ENCODE measurements around the gene TSPOAP1.

TSPOAP1 gene

DNA sequence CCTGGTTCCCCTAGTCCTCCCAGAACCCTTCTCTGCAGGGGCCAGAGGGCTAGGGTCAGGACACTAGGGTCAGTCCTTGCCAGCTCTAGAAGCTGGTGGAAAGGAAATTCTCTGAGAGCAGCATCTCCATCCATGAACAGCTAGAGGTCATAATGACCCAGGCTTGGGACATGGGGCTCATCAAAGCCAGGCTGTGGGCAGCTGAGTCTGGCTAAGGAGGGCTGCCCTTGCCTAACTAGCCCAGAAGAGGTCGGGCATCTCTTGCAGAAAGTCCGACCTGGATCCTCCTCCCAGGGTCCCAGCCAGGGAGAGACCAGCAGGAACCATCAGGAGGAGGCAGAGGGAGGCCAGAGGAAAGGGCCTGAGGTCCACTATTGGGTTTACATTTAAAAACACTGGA is 52.2 kb downstream of the TSPOAP1 start:
- TF ChIP-seq CTCF (IDR thresholded peaks at IDR 0.05; ENCODE audit: control extremely low read depth, extremely low read depth, low read depth, missing control alignments): no peak
- ChIA-PET POLR2A (no interaction called here), CTCF (interaction anchor here (1.5 to 2.9 kb wide), 4 partner anchors 8 to 76 kb away, joined by 3 to 12 read pairs (median 8); no protein-coding TSS in a partner anchor)
- DNase-seq (ENCODE audit: extremely low spot score): peak; percentile 14

GRCh38 chr17:58275417-58275816 is 53.2 kb downstream of the TSPOAP1 start:
- no peak for TF ChIP-seq CTCF (IDR thresholded peaks at IDR 0.05; ENCODE audit: control extremely low read depth, extremely low read depth, low read depth, missing control alignments)
- no peak for DNase-seq (ENCODE audit: extremely low spot score)
- POLR2A ChIA-PET: no interaction called here
- CTCF ChIA-PET: interaction anchor here (0.8 to 2.9 kb wide), 6 partner anchors 9 to 75 kb away, joined by 3 to 12 read pairs (median 4); no protein-coding TSS in a partner anchor

- DNase-seq (ENCODE audit: extremely low spot score): peak; percentile 58
- TF ChIP-seq CTCF (IDR thresholded peaks at IDR 0.05; ENCODE audit: control extremely low read depth, extremely low read depth, low read depth, missing control alignments): no peak
- POLR2A ChIA-PET: no interaction called here
- CTCF ChIA-PET: interaction anchor here (1.8 kb wide), 1 partner anchor 24 kb away, joined by 6 read pairs; no protein-coding TSS in a partner anchor
Observed at GRCh38 chr17:58273453-58274104, 55.0 kb downstream of the TSPOAP1 start.

GRCh38 chr17:58272367-58273280 is 56.0 kb downstream of the TSPOAP1 start:
- TF ChIP-seq CTCF (IDR thresholded peaks at IDR 0.05; ENCODE audit: control extremely low read depth, extremely low read depth, low read depth, missing control alignments): no peak
- ChIA-PET CTCF (interaction anchor here (1.8 kb wide), 1 partner anchor 23 kb away, joined by 6 read pairs; no protein-coding TSS in a partner anchor), POLR2A (no interaction called here)
- DNase-seq (ENCODE audit: extremely low spot score): no peak

DNA sequence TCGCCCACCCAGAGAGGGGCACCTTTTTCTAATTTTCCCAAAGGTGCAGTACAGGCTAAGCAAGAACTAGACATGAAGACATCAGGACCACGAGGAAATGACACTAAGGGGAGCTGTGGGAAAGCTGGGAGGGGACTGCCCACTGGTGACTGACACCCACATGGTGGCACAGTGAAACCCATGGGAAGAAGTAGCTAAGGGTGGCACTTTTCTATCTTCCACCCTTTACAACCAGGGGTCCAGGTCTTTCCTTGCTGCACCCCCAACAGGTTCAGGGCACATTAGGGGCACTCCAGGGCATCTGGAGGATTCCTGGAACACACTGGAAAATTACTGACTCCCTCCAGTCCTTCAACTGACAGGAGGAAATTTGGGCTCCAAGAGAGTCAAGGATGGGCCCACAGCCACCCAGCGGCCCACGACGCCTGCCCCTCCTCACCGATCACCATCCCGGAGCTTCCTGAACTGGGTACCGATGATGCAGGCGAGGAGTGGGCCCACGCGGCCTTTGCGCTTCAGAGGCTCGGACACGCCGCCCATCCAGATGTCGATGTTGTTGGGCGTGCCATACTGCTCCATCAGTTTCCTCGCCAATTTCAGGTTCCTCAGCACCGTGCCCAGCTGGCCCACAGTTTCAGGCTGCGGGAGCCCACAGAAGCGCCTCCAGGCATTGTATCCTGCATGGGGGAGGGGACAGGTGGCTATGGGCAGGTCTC is 57.2 kb downstream of the TSPOAP1 start:
- CTCF ChIA-PET: interaction anchor here (1.1 to 1.2 kb wide), 2 partner anchors 35 to 71 kb away, joined by 3 to 4 read pairs; no protein-coding TSS in a partner anchor
- DNase-seq (ENCODE audit: extremely low spot score): peak; percentile 14
- no peak for TF ChIP-seq CTCF (IDR thresholded peaks at IDR 0.05; ENCODE audit: control extremely low read depth, extremely low read depth, low read depth, missing control alignments)
- POLR2A ChIA-PET: no interaction called here

Measured in GM10248 (cell line).